Fibroblast of gingiva (primary cell): ENCODE data around the gene DNAH17.
"Not testable (repeated sequence)": the region's sequence is repeated elsewhere in the genome, so short reads cannot be mapped to it uniquely, and the experiment has no call there.

ENCODE experiments used
- DNase-seq: peaks from one replicate; pipeline ENCODE4 v3.0.0-alpha.2; 2011; ENCODE audit warnings: low read depth

The DNAH17 gene

GRCh38 chr17:78523934-78524655 is 53.1 kb downstream of the DNAH17 start:
- DNase-seq: no peak

- DNase-seq: no peak
Measured at GRCh38 chr17:78522031-78522809, 55.0 kb downstream of the DNAH17 start.

- no peak for DNase-seq
Measured at GRCh38 chr17:78517421-78517820, 59.8 kb downstream of the DNAH17 start.

- DNase-seq: no peak
Measured at GRCh38 chr17:78515480-78515879, 61.7 kb downstream of the DNAH17 start.

GRCh38 chr17:78514521-78514920 is 62.7 kb downstream of the DNAH17 start:
- DNase-seq: no peak

- DNase-seq: no peak
Measured at GRCh38 chr17:78512976-78513375, 64.2 kb downstream of the DNAH17 start.

- no peak for DNase-seq
Measured at GRCh38 chr17:78510141-78511075, 66.8 kb downstream of the DNAH17 start.

GRCh38 chr17:78507526-78507925 is 69.7 kb downstream of the DNAH17 start:
- DNase-seq: no peak

GRCh38 chr17:78506454-78507309 is 70.5 kb downstream of the DNAH17 start:
- no peak for DNase-seq

GRCh38 chr17:78504156-78504925 is 72.9 kb downstream of the DNAH17 start:
- DNase-seq: no peak

GRCh38 chr17:78503388-78503787 is 73.8 kb downstream of the DNAH17 start:
- DNase-seq: not testable (repeated sequence)

- DNase-seq: no peak
Measured at GRCh38 chr17:78502611-78503148, 74.5 kb downstream of the DNAH17 start.

GRCh38 chr17:78501241-78502036 is 75.8 kb downstream of the DNAH17 start:
- no peak for DNase-seq

- DNase-seq: no peak
Measured at GRCh38 chr17:78500806-78501205, 76.4 kb downstream of the DNAH17 start.

- DNase-seq: no peak
Measured at GRCh38 chr17:78499715-78500540, 77.3 kb downstream of the DNAH17 start.

- DNase-seq: no peak
Measured at GRCh38 chr17:78498848-78499247, 78.3 kb downstream of the DNAH17 start.

GRCh38 chr17:78497115-78497540 is 80.1 kb downstream of the DNAH17 start:
- DNase-seq: peak; percentile 59

- DNase-seq: no peak
Measured at GRCh38 chr17:78496311-78496710, 80.9 kb downstream of the DNAH17 start.

GRCh38 chr17:78495634-78496033 is 81.6 kb downstream of the DNAH17 start:
- no peak for DNase-seq
